Measurements from ENCODE around the gene ZNF599. TPM values are rescaled to one million over a fixed set of nuclear protein-coding genes. Genes with fewer than 3 reads are reported as not detected.

ZNF599 gene
- polyA plus RNA-seq, 3 donors: 11.9 to 13.5 (median 13.2) TPM

GRCh38 chr19:34757441-34757840, 15.6 kb downstream of the ZNF599 start:
- no peak for DNase-seq (ENCODE audit: low read depth in 3 of 3, low spot score in 2 of 3)

- DNase-seq (ENCODE audit: low read depth in 3 of 3, low spot score in 2 of 3): no peak
Measured at GRCh38 chr19:34744896-34745690, 27.9 kb downstream of the ZNF599 start.

GRCh38 chr19:34734537-34735103, 38.4 kb downstream of the ZNF599 start:
- DNase-seq (ENCODE audit: low read depth in 3 of 3, low spot score in 2 of 3): peak; percentile 14 to 76 (median 63)

- peak; percentile 85 to 86 (median 85) for DNase-seq (ENCODE audit: low read depth in 3 of 3, low spot score in 2 of 3)
Measured at GRCh38 chr19:34733746-34734536, 39.1 kb downstream of the ZNF599 start, which contains the start of gene ZNF181. Gene ZNF181, plus strand, starts transcription at chr19:34734243. Its CDS starts 795 bp downstream, at chr19:34735038.

- DNase-seq (ENCODE audit: low read depth in 3 of 3, low spot score in 2 of 3): peak in 1 of 3 donors; percentile 72
Measured at GRCh38 chr19:34733266-34733745, 39.7 kb downstream of the ZNF599 start.

GRCh38 chr19:34732612-34733211, 40.3 kb downstream of the ZNF599 start:
- no peak for DNase-seq (ENCODE audit: low read depth in 3 of 3, low spot score in 2 of 3)

- DNase-seq (ENCODE audit: low read depth in 3 of 3, low spot score in 2 of 3): no peak
Measured at GRCh38 chr19:34731964-34732363, 41.1 kb downstream of the ZNF599 start.

- no peak for DNase-seq (ENCODE audit: low read depth in 3 of 3, low spot score in 2 of 3)
Measured at GRCh38 chr19:34731019-34731829, 41.8 kb downstream of the ZNF599 start.

- no peak for DNase-seq (ENCODE audit: low read depth in 3 of 3, low spot score in 2 of 3)
Measured at GRCh38 chr19:34725400-34725799, 47.6 kb downstream of the ZNF599 start.

- no peak for DNase-seq (ENCODE audit: low read depth in 3 of 3, low spot score in 2 of 3)
Measured at GRCh38 chr19:34722353-34722752, 50.7 kb downstream of the ZNF599 start.

- no peak for DNase-seq (ENCODE audit: low read depth in 3 of 3, low spot score in 2 of 3)
Measured at GRCh38 chr19:34715357-34715756, 57.7 kb downstream of the ZNF599 start.

GRCh38 chr19:34713262-34713637, 59.8 kb downstream of the ZNF599 start:
- DNase-seq (ENCODE audit: low read depth in 3 of 3, low spot score in 2 of 3): no peak

GRCh38 chr19:34712395-34713261, 60.4 kb downstream of the ZNF599 start:
- DNase-seq (ENCODE audit: low read depth in 3 of 3, low spot score in 2 of 3): peak in 1 of 3 donors; percentile 55

- DNase-seq (ENCODE audit: low read depth in 3 of 3, low spot score in 2 of 3): no peak
Measured at GRCh38 chr19:34711890-34712289, 61.1 kb downstream of the ZNF599 start.

Other genes starting within 250 kb of the ZNF599 start
- under 1 TPM; 0.44 to 0.95 (median 0.68) TPM for gene SCGB2B2, start 96.1 kb downstream of the ZNF599 start, polyA plus RNA-seq (ENCODE audit: insufficient read length in 3 of 3)
- gene ZNF302, start 95.5 kb downstream of the ZNF599 start, polyA plus RNA-seq (ENCODE audit: insufficient read length in 3 of 3): 10 to 100 TPM; 82.5 to 89.3 (median 88.0) TPM
- 10 to 100 TPM; 25.8 to 31.5 (median 26.8) TPM for gene ZNF181, start 39.0 kb downstream of the ZNF599 start, polyA plus RNA-seq (ENCODE audit: insufficient read length in 3 of 3)
- gene ZNF30, start 153.7 kb upstream of the ZNF599 start, polyA plus RNA-seq (ENCODE audit: insufficient read length in 3 of 3): 1 to 10 TPM; 7.0 to 8.5 (median 7.8) TPM
- 1 to 10 TPM; 6.9 to 7.9 (median 7.0) TPM for gene ZNF792, start 191.0 kb upstream of the ZNF599 start, polyA plus RNA-seq (ENCODE audit: insufficient read length in 3 of 3)
- gene GRAMD1A, start 227.1 kb upstream of the ZNF599 start, polyA plus RNA-seq (ENCODE audit: insufficient read length in 3 of 3): 10 to 100 TPM; 38.3 to 51.2 (median 46.1) TPM